Measurements from ENCODE around the gene POLQ. TPM values are rescaled to one million over a fixed set of nuclear protein-coding genes. Genes with fewer than 3 reads are reported as not detected.

POLQ gene
- total and polyA plus RNA-seq, 2 of the 8 experiments (the other 6 are each of a cell fraction or from before 2014, with no cell fraction given) = 3.6 to 15.3 TPM

- peak; percentile 52; the same call in 1 of the 2 replicates for TF ChIP-seq YY1 (IDR thresholded peaks at IDR 0.05; ENCODE audit: low read depth, low read length)
- peak in 1 of 2 experiments; percentile 85; a peak in 1 of 4 replicates for TF ChIP-seq HDAC2 (IDR thresholded peaks at IDR 0.05; ENCODE audit: borderline replicate concordance in 1 of 2, low read depth in 2 of 2, low read length in 2 of 2)
- no peak for TF ChIP-seq SP2 (IDR thresholded peaks at IDR 0.05; ENCODE audit: low read length)
- peak; percentile 70 to 83 for TF ChIP-seq POLR2A (IDR thresholded peaks at IDR 0.05; ENCODE audit: control extremely low read depth in 1 of 2, low read depth in 2 of 2, low read length in 2 of 2)
- TF ChIP-seq RBBP5 (IDR thresholded peaks at IDR 0.05; ENCODE audit: borderline replicate concordance, low read depth, low read length) = peak; percentile 54; the same call in 1 of the 2 replicates
- no peak for TF ChIP-seq RNF2 (IDR thresholded peaks at IDR 0.05; ENCODE audit: borderline replicate concordance, low read depth, low read length, missing control alignments, poor library complexity, severe bottlenecking)
- TF ChIP-seq ATF2 (IDR thresholded peaks at IDR 0.05; ENCODE audit: low read length) = peak; percentile 93
- TF ChIP-seq HDAC6 (IDR thresholded peaks at IDR 0.05; ENCODE audit: low read depth, low read length) = no peak
- TF ChIP-seq CBX8 (IDR thresholded peaks at IDR 0.05; ENCODE audit: borderline replicate concordance, low read depth, low read length) = no peak
Measured at GRCh38 chr3:121592856-121593702, 47.3 kb upstream of the POLQ start, which contains the start of gene FBXO40 (continued).
